Activated effector memory CD4-positive, alpha-beta T cell treated with Interleukin-2 at 50 U/mL for 16 hours (primary cell): ENCODE measurements around the gene SLC6A6.

ENCODE experiments used
- DNase-seq: peaks from one replicate; pipeline ENCODE4 v3.0.0-alpha.2; 2020

The SLC6A6 gene

DNA sequence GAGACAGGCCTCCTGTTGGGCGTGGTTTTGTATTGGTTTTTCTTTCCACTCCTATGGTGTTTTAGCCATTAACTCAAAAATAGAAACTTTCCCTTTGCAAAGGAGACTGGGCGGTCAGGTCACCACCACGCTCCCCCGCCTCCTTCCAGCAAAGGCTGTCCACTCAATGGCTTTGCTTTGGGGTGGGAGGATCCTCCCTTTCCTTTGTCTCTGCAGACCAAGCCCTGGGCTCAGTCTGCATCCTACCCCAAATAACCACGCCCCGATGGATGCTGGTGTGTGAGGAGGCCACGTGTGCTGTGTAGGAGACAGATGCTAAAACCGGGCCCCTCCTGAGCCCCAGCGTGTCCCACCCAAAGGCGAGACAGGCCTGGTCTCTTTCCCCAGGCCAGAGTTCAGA lies 69.3 kb downstream of the SLC6A6 start:
- DNase-seq = no peak

DNA sequence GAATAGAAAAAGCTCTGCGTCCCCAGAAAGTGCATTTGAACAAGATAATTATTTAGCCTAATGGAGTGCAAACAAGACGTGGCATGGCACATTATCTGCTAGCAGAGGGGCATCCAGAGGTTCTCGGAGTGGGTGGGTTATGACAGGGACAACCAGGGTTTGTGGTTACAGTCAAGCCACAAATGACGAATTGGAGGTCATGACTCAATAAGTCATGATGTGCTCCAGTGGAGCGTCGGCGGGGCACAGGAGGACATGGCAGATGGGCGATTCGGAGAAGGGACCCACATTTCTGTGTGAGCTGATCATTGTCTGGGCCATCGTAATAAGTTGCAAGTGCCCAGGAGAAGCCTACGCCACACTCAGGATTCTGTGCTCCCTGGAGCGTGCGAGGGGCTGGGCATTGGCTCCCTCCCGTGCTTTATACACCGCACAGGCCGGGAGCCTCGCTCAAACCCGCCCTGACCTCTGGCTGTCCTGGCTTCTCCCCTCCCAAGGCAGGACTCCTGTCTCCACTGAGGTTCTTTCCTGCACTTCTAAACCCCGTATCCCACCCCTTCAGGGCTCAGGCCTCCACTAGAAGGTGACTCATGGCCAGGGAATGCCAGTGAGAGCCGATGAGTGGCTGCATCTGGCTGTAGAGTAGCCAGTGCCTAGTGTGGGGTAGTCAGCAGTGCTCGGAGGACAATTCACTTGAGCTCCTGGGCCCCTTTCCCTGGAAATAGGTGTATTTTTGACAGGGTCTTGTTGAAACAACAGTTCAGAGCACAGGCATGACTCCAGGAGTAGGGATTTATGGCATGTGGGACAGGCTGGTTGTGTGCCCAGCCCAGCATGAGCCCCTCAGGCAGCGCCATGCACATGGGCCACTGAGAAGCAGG lies 70.3 kb downstream of the SLC6A6 start:
- no peak for DNase-seq

DNA sequence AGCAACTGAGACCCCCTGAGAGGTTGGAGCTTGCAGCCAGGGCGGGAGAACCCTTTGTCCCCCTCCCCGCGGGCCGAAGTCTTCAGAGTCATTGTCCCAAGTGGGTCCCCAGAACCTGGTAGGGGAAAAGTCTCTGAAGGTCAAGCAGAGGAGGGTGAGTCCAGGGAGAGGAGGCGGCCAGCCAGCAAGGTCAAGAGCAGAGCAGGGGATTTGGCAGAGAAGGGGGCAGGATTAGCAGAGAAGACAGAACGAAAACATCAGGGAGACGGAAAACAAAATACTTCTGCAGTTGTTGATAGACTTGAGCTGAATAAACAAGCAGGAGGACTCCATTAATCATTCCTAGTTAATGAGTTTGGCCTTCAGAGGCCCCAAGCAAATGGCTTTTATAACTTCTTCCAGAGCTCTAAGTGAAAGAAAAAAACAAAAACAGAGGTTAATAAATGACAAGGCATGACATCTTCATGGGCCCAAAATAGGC lies 71.0 kb downstream of the SLC6A6 start:
- DNase-seq = no peak

DNA sequence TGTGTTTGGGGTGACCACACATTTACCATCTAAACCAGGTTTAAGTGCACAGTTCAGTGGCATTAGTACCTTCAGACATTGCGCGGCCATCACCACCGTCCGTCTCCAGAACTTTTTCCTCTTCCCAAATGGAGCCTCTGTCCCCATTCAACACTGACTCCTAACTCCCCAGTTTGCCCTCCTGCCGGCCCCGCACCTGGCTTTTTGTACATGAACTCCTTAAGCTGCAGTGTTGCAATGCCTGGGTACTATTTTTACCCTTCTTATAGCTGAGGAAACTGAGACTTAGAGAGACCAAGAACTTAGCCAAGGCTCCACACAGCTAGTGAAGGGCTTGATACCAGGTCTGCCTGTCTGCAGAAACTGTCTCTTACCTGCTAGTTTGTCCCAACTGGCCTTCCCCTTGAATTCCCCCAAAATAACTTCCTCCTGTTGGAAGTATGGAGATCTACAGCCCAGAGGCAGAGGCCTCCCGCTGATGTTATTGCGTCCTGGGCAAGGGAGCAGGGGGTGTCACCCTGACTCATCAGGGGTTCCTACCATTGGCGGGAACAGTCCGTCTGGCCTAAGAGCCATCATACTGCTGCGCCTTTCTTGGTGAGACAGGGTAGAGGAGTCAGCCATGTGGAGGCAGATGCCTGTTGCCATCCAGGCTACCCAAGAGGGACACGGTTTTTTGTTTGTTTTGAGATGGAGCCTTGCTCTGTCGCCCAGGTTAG lies 72.1 kb downstream of the SLC6A6 start:
- DNase-seq = no peak

DNA sequence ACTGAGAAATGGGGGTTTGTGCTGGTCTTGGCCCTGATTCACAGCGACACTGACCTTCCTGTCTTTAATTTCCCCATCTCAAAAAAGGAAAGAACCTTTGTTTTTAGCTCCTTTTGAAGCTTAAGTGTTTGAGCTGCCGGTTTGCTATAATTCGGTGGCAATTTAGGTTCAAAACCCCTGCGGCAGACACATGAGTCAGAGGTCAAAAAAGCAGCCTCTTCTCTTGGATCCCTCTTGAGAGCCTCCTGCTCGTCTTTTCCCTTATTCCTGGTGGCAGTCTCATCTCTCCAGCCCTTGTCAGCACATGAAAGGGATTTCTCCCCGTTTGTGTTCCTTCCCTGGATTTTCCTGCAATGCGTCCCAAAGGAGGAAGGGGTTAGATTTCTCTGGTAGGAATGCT lies 73.2 kb downstream of the SLC6A6 start:
- no peak for DNase-seq

DNA sequence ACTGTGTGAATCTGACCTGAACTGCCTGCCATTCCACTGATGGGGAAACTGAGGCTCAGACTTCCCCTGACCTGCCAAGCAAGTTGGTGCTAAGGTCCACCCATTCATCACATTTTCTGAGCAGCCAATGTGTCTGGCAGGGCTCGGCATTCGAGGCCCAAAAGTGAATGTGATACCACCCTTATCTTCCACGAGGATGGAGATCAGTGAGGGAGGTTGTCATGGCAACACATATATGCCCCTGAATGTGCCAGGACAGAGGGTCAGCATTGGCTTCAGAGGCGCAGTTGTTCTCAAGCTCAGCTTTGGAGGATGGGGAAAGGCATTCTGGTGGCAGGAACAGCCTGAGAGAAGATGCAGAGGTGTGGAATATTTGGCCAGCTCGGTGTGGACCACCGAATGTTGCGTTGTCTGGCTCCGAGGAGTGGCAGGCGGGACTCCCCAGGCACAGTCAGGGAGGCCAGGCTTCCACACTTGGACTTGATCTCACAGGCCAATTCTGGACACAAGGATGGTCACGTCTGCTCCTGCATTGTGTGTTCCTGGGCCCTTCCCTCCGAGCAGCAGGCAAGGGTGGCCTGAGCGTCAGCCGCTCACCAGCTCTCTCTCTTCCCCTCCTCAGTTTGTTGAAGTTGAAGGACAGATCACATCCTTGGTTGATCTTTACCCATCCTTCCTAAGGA lies 74.3 kb downstream of the SLC6A6 start:
- DNase-seq = no peak

DNA sequence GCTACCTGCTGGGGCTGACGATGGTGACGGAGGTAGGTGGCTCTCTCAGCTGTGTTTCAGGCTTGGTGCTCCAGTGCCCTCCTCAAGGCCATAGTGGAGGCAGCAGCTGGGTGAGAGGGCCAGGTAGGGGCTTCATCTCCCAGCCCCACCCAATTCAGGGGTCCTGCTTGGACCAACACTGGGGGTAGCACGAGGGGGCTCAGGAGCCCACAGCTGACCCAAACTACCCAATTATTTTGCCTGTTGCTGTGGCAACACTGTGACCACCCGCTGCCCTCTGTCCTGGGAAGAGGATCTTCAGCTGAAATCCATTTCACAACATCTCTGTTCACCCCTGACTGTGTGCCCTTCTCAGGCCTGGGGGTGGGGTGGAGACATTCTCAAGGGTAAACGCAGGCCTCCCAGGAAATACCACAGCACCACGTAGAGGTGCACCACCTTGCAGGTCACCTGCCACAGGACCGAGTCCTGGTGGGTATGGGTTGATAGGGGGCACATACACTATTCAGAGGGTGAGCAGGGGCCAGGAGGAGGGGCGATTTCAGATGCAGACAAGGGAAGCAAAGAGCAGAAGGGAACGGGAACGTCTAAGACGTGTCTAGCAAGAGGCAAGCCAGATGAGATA lies 75.0 kb downstream of the SLC6A6 start:
- no peak for DNase-seq

DNA sequence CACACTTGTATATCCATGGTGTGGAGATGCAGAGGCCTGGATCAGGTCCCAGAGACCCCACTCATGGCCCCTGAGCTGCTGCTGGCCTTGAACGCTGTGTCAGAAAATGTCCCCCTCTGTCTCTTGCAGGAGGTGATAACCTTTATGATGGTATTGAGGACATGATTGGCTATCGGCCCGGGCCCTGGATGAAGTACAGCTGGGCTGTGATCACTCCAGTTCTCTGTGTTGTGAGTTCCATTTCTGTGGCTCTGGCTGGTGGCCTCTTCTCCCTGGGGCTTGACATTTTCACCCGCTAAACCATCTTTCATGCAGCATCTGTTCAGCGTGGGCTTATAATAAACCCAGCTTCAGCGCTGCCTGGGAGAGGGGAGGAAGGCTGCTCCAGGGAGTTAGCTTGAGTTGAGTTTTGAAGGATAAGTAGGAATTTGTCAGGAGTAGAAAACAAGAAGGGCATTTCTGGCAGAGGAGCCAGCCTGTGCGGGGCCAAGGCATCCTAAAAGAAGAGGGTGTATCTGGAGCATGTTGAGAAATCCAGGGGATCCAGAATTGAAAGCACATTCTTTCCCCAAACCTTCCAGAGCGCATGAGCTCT lies 76.6 kb downstream of the SLC6A6 start:
- no peak for DNase-seq

DNA sequence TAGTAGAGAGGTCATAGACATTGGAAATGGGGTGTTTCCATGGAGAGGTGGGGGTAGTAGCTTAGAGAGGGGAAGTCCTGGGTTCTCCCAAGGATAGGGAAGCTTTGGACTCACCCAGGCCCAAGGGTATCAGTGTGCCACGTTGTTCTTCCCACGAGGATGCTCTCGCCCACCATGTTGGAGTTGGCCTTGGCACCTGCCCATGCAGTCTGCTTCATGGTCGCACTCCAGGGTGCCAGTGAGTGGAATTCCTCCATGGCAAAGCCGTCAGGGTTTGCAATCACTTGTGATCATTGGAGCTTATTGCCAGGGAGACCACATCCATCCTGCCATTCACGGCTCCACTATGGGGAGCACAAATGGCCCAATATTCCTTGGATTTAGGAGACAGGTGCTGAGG lies 77.2 kb downstream of the SLC6A6 start:
- DNase-seq = no peak

DNA sequence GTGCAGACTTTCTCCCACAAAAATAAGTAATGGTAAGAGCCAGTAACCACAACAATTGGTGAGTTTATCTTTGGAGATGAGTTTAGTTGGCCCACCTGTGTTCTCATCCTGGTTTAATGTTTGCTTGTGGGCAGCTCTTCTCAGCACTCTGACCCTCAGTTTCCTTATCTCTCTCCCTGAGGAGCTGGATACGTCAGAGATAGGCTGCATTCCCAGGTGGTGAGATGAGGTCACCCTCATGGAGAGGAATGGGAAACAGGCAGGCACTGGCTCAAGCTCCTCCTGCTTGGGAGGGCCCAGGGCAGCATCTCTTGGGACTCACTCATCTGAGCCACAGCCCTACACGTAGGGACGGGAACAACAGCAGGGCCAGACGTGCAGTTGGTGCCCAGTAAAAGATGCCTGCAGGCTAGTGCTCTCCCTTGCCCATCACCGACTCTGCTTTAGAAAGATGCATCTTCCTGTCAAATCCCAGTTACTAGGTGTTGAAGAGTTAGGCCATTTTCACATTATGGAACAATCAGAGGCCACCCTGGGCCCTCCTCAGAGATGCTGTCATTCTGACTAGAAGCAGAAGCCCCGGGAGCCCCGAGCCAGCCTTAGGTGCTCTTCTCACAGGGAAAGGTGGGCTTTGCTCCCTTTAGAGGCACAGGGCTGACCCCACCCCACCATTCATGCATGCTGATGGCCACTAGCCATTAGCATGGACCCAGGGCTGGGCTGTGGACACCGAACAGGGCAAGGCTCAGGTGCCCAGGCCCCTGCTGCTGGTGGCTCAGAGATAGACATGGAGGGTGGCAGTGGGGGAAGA lies 78.0 kb downstream of the SLC6A6 start:
- no peak for DNase-seq

DNA sequence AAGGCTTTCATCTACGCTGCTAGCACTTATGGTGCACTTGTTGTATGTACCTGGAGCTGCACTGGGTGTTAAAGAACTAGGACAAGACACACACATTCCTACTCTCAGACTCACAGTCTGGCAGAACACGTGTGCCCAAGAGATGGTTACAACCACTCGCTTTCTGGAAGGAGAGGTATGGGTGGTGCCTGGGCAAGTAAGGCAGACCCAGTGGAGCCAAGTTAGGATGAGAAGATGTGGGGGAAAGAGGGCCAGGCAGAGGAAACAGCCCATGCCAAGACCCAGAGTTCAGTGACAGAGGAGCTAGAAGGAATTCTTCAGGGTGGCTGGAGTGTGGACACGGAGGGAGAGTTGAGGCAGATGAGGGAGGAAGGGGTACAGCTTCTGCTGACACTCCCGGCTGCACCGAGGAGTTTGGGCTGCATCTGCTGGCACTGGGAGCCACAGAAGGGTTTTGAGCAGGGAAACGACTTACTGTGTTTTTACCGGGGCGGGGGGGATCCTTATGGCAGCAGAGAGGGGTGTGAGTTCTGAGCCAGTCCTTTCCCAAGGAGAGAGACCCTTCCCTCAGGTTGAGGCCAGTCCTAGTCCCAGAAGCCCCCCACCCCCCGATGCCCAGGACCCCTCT lies 78.7 kb downstream of the SLC6A6 start:
- DNase-seq = no peak

DNA sequence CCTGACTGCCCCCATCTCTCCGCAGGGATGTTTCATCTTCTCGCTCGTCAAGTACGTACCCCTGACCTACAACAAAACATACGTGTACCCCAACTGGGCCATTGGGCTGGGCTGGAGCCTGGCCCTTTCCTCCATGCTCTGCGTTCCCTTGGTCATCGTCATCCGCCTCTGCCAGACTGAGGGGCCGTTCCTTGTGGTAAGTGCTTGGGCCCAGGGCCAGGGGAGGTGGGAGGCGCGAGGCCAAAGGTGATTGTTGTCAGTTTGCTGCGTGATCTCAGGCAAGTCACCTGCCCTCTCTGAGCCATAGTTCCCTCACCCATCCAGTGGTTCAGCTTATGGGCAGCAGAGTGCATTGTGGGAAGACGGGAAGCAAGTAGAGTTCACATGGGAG lies 79.2 kb downstream of the SLC6A6 start:
- no peak for DNase-seq

DNA sequence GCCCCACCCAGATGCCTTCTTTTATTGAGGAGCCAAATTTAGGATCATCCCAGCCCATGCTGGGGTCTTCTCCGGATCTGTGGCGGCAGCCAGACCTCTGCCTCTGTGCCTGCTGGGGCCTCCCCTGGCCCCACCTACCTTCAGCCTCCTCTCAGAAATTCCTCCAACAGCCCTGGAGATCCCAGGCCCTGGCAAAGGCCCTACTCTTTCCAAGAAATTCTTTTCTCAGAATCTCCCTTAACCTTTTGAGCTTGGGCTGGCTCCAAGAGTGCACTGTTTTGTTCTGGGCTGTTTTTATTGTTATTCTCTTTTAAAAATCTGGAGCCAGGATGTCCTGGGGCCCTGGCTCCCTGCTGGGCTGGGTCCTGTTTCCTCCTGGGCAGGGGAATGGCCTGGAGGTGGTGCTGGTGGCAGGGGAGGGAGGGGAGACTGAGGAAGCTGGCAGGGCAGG lies 79.9 kb downstream of the SLC6A6 start:
- no peak for DNase-seq

DNA sequence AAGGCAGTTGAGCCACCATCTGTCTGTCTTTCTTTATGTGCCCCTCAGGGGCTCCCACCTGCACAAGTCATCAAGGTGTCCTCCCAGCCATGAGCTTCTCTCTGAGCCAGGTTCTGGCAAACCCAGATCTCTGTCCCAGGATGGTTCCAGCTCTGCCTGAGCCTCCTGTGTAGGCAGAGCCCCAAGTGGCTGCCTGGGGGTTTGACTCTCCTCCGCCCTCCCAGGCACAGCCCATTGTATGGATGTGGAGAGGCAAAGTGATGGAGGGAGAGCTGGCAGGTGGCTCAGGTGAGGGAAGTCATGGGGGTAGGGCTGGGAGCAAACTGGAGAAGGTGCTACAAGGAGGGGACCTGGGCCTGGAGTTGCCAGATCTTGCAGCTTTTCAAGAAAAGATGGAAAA lies 80.9 kb downstream of the SLC6A6 start:
- no peak for DNase-seq

DNA sequence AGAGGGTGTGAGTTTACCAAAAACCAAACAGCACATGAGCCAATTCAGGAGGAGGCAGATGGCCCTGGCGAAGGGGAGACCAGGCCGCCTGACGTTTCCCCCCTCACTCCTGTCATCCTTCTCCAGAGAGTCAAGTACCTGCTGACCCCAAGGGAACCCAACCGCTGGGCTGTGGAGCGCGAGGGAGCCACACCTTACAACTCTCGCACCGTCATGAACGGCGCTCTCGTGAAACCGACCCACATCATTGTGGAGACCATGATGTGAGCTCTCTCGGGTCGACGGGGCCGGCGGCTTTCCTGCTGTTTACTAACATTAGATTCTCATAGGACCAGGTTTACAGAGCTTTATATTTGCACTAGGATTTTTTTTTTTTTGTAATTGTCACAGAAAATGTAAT lies 82.3 kb downstream of the SLC6A6 start:
- no peak for DNase-seq

DNA sequence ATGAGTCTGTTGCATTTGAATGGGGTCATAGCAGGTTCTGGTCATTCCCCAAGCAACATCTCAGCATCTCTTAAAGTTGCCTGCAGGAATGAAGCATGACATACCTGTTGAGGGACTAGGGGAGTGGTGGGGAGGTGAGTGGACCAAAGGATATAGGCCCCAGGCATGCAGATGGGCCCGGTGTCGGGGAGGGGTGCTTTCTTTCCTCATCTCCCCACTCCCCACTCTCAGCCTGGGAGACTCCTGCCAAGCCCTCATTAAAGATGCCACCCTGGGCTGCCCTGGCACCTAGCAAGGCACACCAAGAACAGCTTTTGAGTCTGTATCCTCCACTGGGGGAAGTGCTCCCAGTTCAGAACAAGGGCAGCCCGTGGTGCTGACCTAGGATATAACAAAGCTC lies 83.6 kb downstream of the SLC6A6 start:
- no peak for DNase-seq

DNA sequence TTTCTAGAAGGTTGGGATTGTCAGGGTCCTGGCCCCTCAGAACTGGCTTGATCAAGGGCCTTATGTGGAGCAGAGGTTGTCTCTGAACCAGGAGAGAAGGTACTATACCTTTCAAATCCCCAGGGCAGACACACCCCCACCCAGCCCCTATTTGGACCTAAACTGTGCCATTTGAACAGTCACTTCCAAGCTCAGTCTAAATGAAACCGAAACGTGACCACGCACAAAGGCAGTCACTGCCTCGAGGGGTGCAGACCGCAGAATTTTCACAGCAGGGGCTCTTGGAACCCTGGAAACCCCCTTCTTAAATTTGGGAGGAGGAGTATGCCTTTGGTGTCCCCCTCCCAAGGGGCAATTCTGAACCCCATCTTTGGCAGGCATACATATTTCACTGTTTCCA lies 84.1 kb downstream of the SLC6A6 start:
- DNase-seq = no peak

DNA sequence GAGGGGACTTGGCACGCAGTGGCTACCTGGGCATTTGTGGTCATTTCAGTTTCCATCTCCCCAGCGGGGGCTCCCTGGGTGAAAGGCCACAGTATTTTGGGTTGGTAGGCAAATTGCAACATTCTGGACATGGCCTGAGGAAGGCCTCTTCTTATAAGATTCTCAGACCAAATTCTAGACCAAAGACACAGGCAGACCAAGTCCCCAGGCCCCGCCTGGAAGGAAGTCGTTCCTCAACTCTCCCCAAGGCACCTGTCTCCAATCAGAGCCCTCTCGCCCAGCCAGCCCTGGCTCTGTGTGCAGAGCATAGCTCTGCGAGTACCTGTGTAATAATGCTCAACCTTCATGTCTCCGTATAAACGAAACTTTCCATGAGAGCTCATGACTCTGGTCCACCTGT lies 84.7 kb downstream of the SLC6A6 start:
- no peak for DNase-seq

DNA sequence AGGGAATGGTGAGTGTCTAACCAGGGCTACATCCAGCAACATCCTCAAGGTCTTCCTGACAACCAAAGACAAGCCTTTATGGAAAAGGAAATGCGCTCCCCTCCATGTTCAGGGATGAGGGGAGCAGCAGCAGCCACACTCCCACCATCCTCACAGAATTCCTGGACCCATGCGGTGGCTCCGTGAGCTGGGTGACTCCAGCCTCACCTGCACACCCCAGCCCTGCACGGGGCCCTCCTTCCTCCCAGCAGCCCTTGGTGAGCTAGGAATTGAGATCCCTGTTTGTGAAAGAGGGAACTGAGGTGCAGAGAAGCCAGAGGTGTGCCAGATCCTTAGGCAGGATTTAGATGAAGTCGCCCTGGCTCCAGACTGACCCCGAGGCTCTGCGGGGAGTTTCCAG lies 85.4 kb downstream of the SLC6A6 start:
- DNase-seq = no peak

DNA sequence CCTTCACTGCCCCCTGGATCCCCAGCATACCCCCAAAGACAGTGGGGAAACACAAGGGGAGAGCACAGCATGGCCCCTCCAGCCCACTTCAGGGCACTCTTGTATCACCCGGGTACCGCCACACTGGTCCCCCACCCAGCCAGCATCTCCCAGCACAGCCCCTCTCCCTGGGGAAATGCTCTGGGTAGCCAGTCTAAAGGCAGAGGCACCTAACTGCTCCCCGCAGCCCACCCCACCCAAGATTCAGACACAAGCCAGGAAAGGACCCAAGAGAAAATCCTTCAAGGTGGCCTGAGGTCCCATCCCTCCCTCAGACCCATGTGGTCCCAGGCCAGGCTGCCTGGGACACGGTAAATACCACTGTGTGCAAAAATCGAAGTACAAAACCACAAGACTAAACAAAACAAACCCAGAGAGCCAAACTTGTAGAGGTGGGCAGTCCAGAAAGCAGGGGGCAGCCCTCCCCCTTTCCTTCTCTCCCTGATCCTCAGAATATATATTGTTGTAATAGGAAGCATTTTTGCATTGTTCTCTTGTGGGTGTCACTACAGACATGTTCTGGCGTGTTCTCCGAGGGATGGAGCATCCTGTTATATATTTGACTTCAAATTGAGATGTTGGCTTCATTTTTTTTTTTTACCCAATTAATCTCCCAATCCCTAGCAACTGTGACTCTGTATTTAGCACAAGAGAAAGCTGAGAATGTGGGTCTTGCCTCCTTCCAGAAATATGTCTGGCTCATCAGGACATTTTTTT lies 86.1 kb downstream of the SLC6A6 start:
- no peak for DNase-seq

DNA sequence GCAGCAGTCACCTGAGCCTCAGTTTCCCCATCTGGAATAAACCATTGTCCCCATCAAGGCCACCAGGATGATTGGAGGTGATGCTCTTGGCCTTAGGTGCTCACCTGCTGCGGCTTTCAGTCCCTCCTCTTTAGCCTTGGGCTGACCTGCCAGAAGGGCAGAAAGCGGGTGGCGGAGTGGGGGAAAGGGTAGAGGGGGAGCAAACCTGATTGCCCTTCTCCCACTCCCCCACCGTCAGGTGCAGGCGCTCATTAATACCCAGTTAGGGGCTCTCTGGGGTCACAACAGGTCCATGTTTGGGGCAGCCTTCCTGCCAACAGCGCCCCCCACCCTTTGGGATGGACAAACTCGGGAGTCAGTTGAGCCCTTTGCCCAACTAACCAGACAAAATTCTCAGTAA lies 87.2 kb downstream of the SLC6A6 start:
- no peak for DNase-seq
